Activated CD4-positive, alpha-beta T cell treated with anti-CD3 and anti-CD28 coated beads, Interleukin-2, amount 10 ng/mL, durations not matched to agents 24 days and 14 days (primary cell): ENCODE data around the gene SLC12A5. TPM values are rescaled to one million over a fixed set of nuclear protein-coding genes. Genes with fewer than 3 reads are reported as not detected.
"Not testable (repeated sequence)": the region's sequence is repeated elsewhere in the genome, so short reads cannot be mapped to it uniquely, and the experiment has no call there.

Source experiments
- DNase-seq: peaks from one replicate; pipeline ENCODE4 v3.0.0; 2022
- H3K27ac Mint-ChIP-seq: one replicate; pipeline ENCODE4 v1.8.0; 2022; ENCODE audit warnings: mild to moderate bottlenecking, mixed read lengths
- H3K27me3 Mint-ChIP-seq: one replicate; pipeline ENCODE4 v1.8.0; 2022; ENCODE audit warnings: mixed read lengths
- H3K36me3 Mint-ChIP-seq: one replicate; pipeline ENCODE4 v1.8.0; 2022; ENCODE audit warnings: low read depth, mild to moderate bottlenecking, mixed read lengths
- H3K4me1 Mint-ChIP-seq: one replicate; pipeline ENCODE4 v1.8.0; 2021; ENCODE audit warnings: mixed read lengths
- H3K4me3 Mint-ChIP-seq: one replicate; pipeline ENCODE4 v1.8.0; 2022; ENCODE audit warnings: mild to moderate bottlenecking, moderate library complexity, mixed read lengths
- H3K9me3 Mint-ChIP-seq: one replicate; pipeline ENCODE4 v1.8.0; 2021; ENCODE audit warnings: mixed read lengths
- intact Hi-C: fragments of 100-400 bp; cut with micrococcal nuclease; formaldehyde crosslinking; loops from one replicate; pipeline ENCODE4 v1.15.1; 2023
- total RNA-seq: library from RNA; stranded (reverse); gene quantifications from 2 replicates; pipeline ENCODE4 v1.2.3, GENCODE V29; 2022

Gene SLC12A5
- total RNA-seq, 1 donor from 2014 or later: not detected

GRCh38 chr20:46091622-46092535 is 62.9 kb downstream of the SLC12A5 start:
- H3K9me3 Mint-ChIP-seq: not testable (repeated sequence)

DNA sequence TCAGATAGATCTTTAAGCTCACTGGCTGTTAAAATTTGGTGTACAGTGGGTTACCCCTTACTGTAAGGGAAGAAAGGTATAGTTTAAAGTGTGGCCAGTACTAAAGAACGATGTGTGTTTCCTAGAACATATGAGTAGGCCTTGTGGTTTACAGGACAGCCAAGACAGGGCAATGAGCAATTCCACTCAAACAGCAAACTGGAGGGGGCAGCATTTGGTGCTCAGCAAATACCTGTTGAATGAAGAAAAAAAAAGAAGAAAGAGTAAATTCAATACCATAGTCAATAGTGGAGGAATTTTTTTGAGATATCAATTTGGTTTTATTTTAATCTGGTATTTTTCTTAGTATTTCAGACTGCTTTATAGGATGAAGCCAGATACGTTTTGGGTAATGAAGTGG is 64.5 kb downstream of the SLC12A5 start:
- peaks cover 15% of the 10 kb centered on the region for H3K27me3 Mint-ChIP-seq
- no peak overlapping the region for H3K27ac Mint-ChIP-seq
- intact Hi-C loops: no loop called here
- H3K36me3 Mint-ChIP-seq: no peaks in the 10 kb centered on the region
- H3K9me3 Mint-ChIP-seq: no peaks in the 10 kb centered on the region
- peaks cover 6% of the 10 kb centered on the region for H3K4me1 Mint-ChIP-seq
- H3K4me3 Mint-ChIP-seq: no peak overlapping the region
- no peak for DNase-seq

More at GRCh38 chr20:46091622-46092535, 62.9 kb downstream of the SLC12A5 start:
- H3K4me1 Mint-ChIP-seq: peaks cover 15% of the 10 kb centered on the region
- H3K4me3 Mint-ChIP-seq, DNase-seq, H3K27me3 Mint-ChIP-seq, H3K27ac Mint-ChIP-seq, H3K36me3 Mint-ChIP-seq: not testable (repeated sequence)
- intact Hi-C loops: loop anchor here (2.0 kb wide), 1 partner anchor 77 kb away; no protein-coding TSS in a partner anchor

DNA sequence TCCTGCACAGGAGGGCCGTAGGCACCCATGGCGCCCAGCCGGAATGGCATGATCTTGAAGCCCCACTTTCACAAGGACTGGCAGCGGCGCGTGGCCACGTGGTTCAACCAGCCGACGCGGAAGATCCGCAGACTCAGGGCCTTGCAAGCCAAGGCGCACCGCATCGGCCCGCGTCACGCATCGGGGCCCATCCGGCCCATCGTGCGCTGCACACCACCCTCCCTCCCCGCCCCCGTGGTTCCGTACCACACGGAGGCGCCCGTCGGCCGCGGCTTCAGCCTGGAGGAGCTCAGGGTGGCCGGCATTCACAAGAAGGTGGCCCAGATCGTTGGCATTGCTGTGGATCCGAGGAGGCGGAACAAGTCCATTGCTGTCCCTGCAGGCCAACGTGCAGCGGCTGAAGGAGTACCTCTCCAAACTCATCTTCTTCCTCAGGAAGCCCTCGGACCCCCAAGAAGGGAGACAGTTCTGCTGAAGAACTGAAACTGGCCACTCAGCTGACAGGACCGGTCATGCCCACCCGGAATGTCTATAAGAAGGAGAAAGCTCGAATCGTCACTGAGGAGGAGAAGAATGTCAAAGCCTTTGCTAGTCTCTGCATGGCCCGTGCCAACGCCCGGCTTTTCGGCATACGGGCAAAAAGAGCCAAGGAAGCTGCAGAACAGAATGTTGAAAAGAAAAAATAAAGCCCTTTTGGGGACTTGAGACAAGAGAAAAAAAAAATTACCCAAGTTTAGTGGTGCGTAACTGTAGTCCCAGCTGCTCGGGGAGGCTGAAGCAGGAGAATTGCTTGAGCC is 70.7 kb downstream of the SLC12A5 start:
- Mint-ChIP-seq H3K4me1 (no peaks in the 10 kb centered on the region), H3K4me3 (no peak overlapping the region), H3K27ac (no peak overlapping the region), H3K27me3 (peaks cover 48% of the 10 kb centered on the region), H3K9me3 (no peaks in the 10 kb centered on the region), H3K36me3 (no peaks in the 10 kb centered on the region)
- no peak for DNase-seq
- intact Hi-C loops: no loop called here

DNA sequence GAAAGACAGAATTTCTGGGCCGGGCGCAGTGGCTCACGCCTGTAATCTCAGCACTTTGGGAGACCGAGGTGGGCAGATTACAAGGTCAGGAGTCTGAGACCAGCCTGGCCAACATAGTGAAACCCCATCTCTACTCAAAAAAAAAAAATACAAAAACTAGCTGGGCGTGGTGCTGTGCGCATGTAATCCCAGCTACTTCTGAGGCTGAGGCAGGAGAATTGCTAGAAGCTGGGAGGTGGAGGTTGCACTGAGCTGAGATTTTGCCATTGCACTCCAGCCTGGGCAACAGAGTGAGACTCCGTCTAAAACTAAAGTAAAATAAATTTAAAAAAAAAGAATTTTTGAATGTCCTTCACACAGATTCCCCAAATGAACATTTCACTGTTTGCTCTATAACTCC is 71.4 kb downstream of the SLC12A5 start:
- H3K9me3 Mint-ChIP-seq, intact Hi-C loops, H3K27ac Mint-ChIP-seq, H3K4me3 Mint-ChIP-seq, H3K4me1 Mint-ChIP-seq, H3K36me3 Mint-ChIP-seq, DNase-seq: not testable (repeated sequence)
- H3K27me3 Mint-ChIP-seq: peaks cover 54% of the 10 kb centered on the region

GRCh38 chr20:46100988-46101387 is 72.0 kb downstream of the SLC12A5 start:
- H3K36me3 Mint-ChIP-seq: no peaks in the 10 kb centered on the region
- H3K4me1 Mint-ChIP-seq: no peaks in the 10 kb centered on the region
- H3K9me3 Mint-ChIP-seq: no peaks in the 10 kb centered on the region

DNA sequence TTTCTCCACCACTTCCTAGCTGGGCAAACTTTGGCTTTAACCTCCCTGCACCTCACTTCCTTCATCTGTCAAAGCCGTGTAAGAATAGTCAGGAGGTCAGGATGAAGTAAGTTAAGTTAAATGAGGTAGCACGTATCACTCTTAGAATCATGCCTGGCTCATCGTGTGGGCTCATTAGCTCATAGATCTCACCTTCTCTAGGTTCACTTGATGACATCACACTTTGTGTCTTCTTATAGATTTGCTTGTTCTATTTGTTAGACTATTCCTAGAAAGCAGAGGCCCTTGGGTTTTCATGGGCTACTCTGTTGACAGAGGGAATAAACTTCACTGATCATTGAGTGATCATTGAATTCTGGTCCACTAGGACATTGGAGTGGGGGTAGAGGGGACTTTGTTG is 72.9 kb downstream of the SLC12A5 start:
- DNase-seq: no peak
- intact Hi-C loops: no loop called here
- Mint-ChIP-seq H3K4me3 (no peak overlapping the region), H3K27ac (no peak overlapping the region), H3K9me3 (no peaks in the 10 kb centered on the region), H3K4me1 (no peaks in the 10 kb centered on the region), H3K36me3 (no peaks in the 10 kb centered on the region), H3K27me3 (peaks cover 60% of the 10 kb centered on the region)

More at GRCh38 chr20:46100988-46101387, 72.0 kb downstream of the SLC12A5 start:
- Mint-ChIP-seq H3K27me3 (peaks cover 57% of the 10 kb centered on the region), H3K27ac (no peak overlapping the region), H3K4me3 (no peak overlapping the region)
- intact Hi-C loops: no loop called here
- no peak for DNase-seq

DNA sequence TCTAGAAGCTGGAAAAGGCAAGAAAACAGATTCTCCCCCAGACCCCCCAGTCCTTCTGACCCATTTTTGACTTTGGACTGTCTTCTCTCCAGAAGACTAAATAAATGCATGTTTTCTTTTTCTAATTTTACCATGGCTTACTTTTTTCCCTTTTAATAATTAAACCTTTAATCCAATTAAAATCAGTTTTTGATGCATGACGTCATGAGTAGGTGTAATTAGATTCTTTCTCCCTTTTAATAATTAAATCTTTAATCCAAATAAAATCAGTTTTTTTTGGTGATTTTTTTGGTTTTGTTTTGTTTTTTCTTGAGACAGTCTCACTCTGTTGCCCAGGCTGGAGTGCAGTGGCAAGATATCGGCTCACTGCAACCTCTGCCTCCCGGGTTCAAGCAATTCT is 73.9 kb downstream of the SLC12A5 start:
- Mint-ChIP-seq H3K36me3 (no peaks in the 10 kb centered on the region), H3K4me1 (no peaks in the 10 kb centered on the region), H3K4me3 (no peak overlapping the region), H3K27ac (no peak overlapping the region), H3K9me3 (no peaks in the 10 kb centered on the region), H3K27me3 (peaks cover 63% of the 10 kb centered on the region)
- no peak for DNase-seq
- intact Hi-C loops: no loop called here

- H3K36me3 Mint-ChIP-seq: no peaks in the 10 kb centered on the region
- intact Hi-C loops: no loop called here
- H3K27ac Mint-ChIP-seq: no peak overlapping the region
- H3K4me3 Mint-ChIP-seq: no peak overlapping the region
- H3K4me1 Mint-ChIP-seq: peaks cover 3% of the 10 kb centered on the region
- no peaks in the 10 kb centered on the region for H3K9me3 Mint-ChIP-seq
- H3K27me3 Mint-ChIP-seq: peaks cover 62% of the 10 kb centered on the region
- no peak for DNase-seq
Measured at GRCh38 chr20:46104262-46104661, 75.2 kb downstream of the SLC12A5 start.

- no peak overlapping the region for H3K27ac Mint-ChIP-seq
- H3K27me3 Mint-ChIP-seq: peaks cover 61% of the 10 kb centered on the region
- no peak overlapping the region for H3K4me3 Mint-ChIP-seq
- peaks cover 8% of the 10 kb centered on the region for H3K4me1 Mint-ChIP-seq
- DNase-seq: no peak
- intact Hi-C loops: no loop called here
- no peaks in the 10 kb centered on the region for H3K9me3 Mint-ChIP-seq
- H3K36me3 Mint-ChIP-seq: no peaks in the 10 kb centered on the region
Measured at GRCh38 chr20:46107061-46107460, 78.0 kb downstream of the SLC12A5 start.

GRCh38 chr20:46108435-46108841 is 79.4 kb downstream of the SLC12A5 start:
- Mint-ChIP-seq H3K4me1 (peaks cover 8% of the 10 kb centered on the region), H3K4me3 (no peak overlapping the region), H3K9me3 (no peaks in the 10 kb centered on the region), H3K27me3 (peaks cover 58% of the 10 kb centered on the region), H3K36me3 (no peaks in the 10 kb centered on the region), H3K27ac (no peak overlapping the region)
- intact Hi-C loops: no loop called here
- no peak for DNase-seq

DNA sequence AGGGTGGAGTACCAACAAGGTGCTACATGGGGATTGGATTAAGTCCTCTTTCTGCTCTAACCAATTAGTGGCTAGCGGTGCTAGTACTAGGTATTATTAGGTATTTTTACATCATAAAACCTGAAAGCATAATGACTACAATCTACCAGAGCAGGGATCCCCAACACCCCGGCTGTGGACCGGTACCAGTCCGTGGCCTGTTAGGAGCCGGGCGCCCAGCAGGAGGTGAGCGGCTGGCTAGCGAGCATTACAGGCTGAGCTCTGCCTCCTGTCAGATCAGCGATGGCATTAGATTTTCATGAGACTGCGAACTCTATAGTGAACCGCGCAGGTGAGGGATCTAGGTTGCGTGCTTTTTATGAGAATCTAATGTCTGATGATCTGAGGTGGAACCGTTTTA is 80.0 kb downstream of the SLC12A5 start:
- intact Hi-C loops: no loop called here

More for the DNA sequence above, 80.0 kb downstream of the SLC12A5 start:
- no peak for DNase-seq
- H3K9me3 Mint-ChIP-seq: no peaks in the 10 kb centered on the region
- no peak overlapping the region for H3K27ac Mint-ChIP-seq
- H3K27me3 Mint-ChIP-seq: peaks cover 62% of the 10 kb centered on the region
- H3K4me3 Mint-ChIP-seq: no peak overlapping the region
- no peaks in the 10 kb centered on the region for H3K36me3 Mint-ChIP-seq
- peaks cover 8% of the 10 kb centered on the region for H3K4me1 Mint-ChIP-seq
